NCI-H524 (cell line): ENCODE measurements around the gene ZNF420.
"Not testable (repeated sequence)": the region's sequence is repeated elsewhere in the genome, so short reads cannot be mapped to it uniquely, and the experiment has no call there.

ENCODE experiments used
- DNase-seq, 2 experiments: peaks; one replicate each; lab custom pipeline; 2025; lab: John Stamatoyannopoulos, UW

Gene ZNF420

GRCh38 chr19:37077934-37078716, at the start of gene ZNF420:
TSS of gene ZNF420 (plus strand) at chr19:37078433. CDS start at chr19:37089119, 10,686 bp downstream.
- peak; percentile 99 for DNase-seq

- DNase-seq, result no peak
These were observed 33.1 kb upstream of the ZNF420 start for GRCh38 chr19:37045140-37045539.

DNA sequence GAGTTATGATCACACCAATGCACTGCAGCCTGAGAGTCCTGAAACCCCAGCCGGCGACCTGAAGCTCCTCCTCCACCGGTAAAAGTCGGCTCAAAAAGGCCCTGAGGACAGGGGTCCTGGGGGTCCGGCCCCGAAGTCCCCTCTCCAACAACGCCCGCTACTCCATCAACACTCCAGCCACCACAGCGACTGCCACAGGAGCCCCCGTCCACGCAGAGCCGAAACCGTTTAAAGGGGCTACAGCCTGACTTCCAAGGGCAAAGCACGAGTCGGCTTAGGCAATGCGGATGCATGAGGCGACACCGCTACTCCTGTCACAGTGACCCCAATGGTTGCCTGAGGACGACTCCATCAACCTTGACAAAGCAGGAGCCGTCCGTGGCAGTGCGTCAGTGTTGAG, 22.9 kb upstream of the ZNF420 start:
- DNase-seq, result no peak

DNA sequence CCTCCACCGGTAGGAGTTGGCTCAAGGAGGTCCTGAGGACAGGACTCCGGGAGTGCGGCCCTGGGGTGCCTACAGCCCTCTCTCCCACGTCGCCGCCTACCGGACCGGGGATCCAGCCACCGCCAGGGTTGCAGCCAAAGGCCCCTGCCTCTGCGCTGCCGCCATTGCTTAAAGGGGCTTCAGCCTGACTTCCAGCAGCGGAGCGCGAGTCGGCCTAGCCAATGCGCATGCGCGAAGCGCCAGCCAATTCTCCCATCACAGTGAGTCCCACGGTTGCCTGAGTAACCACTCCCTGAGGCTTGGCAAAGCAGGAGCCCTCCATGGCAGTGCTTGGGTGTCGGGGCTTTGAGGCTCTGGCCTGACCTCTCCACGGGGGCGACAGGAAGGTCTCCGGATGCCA, 21.5 kb upstream of the ZNF420 start:
- DNase-seq, result no peak

DNA sequence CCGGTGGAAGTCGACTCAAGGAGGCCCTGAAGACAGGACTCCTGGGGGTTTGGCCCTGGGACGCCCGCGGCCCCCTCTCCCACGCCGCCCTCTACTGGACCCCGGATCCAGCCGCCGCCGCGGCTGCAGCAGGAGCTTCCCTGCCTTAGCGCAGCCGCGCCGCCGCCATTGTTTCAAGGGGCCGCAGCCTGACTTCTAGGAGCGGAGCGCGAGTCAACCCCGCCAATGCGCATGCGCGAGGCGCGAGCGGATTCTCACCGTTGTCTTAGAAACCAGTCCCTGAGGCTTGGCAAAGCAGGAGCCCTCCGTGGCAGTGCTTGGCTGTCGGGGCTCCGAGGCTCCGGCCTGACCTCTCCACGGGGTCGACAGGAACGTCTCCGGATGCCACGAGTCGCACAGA, 19.1 kb upstream of the ZNF420 start:
- DNase-seq, result no peak

- not testable (repeated sequence) for DNase-seq
These were observed 13.3 kb upstream of the ZNF420 start for GRCh38 chr19:37064886-37065285.

- no peak for DNase-seq
These were observed 4.1 kb upstream of the ZNF420 start for GRCh38 chr19:37074111-37074510.

- no peak for DNase-seq
These were observed 3.3 kb upstream of the ZNF420 start for GRCh38 chr19:37074819-37075362.

GRCh38 chr19:37076524-37076923, 1.7 kb upstream of the ZNF420 start:
- DNase-seq, result not testable (repeated sequence)

DNA sequence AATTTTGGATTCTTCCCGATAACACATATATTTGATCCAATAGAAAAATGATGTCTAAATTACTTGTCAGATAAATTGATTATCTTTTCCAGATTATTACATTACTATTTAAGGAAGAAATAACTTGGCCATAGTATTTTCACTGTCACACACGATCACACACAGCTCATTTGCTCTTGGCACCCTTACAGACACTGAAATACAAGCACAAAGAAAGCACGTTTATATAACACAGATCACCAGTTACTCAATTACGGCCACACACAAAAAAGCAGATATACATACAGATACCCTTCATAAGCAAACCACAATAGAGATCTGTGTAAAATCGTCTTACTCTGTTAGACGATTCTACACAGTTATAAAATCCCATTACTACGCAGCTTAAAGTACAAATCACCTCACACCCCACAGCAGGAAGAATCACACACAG, 716 bp upstream of the ZNF420 start:
- DNase-seq, result peak in 1 of 2 experiments; percentile 36

DNA sequence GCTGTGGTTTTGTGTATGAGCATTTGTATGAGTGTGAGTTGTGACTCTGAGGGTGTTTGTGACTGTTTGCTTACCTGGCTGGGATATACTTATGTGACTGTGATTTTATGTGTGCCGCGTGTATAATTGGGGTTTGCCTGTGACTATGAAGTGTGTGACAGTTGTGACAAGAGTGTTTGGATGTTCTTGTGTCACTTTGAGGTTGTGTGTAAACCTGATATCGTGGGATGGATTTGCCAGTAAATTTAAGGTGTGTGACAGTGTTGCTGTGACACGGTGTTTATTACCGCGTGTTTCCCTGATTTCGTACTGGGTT, 442 bp downstream of the ZNF420 start:
- no peak for DNase-seq

GRCh38 chr19:37079238-37079637, 1.0 kb downstream of the ZNF420 start:
- no peak for DNase-seq

GRCh38 chr19:37082307-37082706, 4.1 kb downstream of the ZNF420 start:
- no peak for DNase-seq

- DNase-seq, result no peak
These were observed 8.9 kb downstream of the ZNF420 start for GRCh38 chr19:37087110-37087509.

DNA sequence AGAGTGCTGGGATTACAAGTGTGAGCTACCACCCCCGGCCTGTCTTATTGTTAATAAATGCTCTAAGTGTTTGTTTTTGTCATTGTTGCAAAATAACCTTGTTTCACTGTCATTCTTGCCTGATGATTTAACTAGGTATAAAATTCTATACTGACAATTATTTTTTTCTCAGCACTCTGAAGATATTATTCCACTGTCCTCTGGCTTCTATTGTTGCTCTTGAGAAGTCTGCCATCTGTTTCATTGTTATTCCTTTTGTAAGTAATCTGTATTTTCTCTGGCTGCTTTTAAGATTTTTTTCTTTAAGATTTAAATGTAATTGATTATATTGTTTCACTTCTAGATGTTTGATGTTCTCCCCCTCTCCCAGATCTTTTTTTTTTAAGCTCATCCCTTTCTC, 17.6 kb downstream of the ZNF420 start:
- DNase-seq, result no peak

GRCh38 chr19:37098570-37098969, 20.3 kb downstream of the ZNF420 start:
- DNase-seq, result no peak

- DNase-seq, result not testable (repeated sequence)
These were observed 25.9 kb downstream of the ZNF420 start for GRCh38 chr19:37104135-37104534.

DNA sequence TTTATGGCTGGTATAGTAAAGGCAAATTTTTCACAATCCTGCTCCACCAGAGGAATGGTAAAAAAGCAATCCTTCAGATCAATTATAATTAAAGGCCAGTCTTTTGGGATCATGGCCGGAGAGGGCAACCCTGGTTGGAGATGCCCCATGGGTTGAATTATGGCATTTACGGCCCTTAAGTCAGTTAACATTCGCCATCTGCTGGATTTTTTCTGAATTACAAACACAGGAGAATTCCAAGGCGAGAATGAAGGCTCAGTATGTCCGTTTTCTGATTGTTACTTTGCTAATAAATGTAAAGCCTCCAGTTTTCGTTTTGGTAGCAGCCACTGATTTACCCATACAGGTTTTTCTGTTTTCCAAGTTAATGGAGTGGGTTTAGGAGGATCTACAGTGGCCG, 33.5 kb downstream of the ZNF420 start:
- peak in 1 of 2 experiments; percentile 22 for DNase-seq

DNA sequence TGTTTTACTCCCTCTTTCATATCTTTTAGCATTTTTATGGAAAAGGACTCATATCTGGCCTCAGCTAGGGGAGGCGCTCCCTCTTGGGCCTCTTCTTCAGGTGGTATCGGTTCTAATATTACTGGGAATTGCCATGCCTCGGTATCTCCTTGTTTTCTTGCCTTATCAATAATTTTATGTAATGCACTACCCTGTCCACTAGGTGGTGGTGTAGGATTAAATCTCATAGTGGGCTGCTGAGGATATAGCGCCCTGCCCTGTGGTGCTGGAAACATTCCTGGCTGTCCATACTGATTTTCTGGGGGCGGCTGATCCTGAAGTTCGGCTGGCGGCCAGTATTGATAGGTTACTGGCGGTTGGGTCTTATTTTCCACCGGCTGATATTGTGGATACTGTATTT, 35.8 kb downstream of the ZNF420 start:
- DNase-seq, result peak in 1 of 2 experiments; percentile 14

GRCh38 chr19:37122093-37122492, 43.9 kb downstream of the ZNF420 start:
- DNase-seq, result not testable (repeated sequence)

- DNase-seq, result no peak
These were observed 50.0 kb downstream of the ZNF420 start for GRCh38 chr19:37127999-37128820.

DNA sequence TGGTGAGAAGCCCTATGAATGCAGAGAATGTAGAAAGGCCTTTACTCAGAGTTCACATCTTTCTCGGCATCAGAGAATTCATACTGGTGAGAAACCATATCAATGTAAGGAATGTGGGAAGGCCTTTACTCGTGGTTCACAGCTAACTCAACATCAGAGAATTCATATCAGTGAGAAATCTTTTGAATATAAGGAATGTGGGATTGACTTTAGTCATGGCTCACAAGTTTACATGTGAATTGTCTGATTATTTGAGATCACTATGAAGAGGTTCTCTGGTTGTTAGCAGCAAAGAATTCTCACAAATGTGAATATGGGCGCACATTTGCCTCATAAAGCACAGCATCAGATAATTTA, 50.6 kb downstream of the ZNF420 start:
- no peak for DNase-seq

- no peak for DNase-seq
These were observed 57.9 kb downstream of the ZNF420 start for GRCh38 chr19:37136111-37136510.
